Activated naive CD8-positive, alpha-beta T cell treated with anti-CD3 and anti-CD28 coated beads for 36 hours (primary cell): ENCODE results near the gene LIPC. TPM values are rescaled to one million over a fixed set of nuclear protein-coding genes. Genes with fewer than 3 reads are reported as not detected.

ENCODE experiments used
- DNase-seq: peaks from one replicate; pipeline ENCODE4 v3.0.0; 2021
- H3K27ac Mint-ChIP-seq: one replicate; pipeline ENCODE4 v1.8.0; 2022; ENCODE audit warnings: mild to moderate bottlenecking, moderate library complexity, mixed read lengths
- H3K27me3 Mint-ChIP-seq: one replicate; pipeline ENCODE4 v1.8.0; 2022; ENCODE audit warnings: mild to moderate bottlenecking, mixed read lengths
- H3K36me3 Mint-ChIP-seq: one replicate; pipeline ENCODE4 v1.8.0; 2021; ENCODE audit warnings: mild to moderate bottlenecking, mixed read lengths
- H3K4me1 Mint-ChIP-seq: one replicate; pipeline ENCODE4 v1.8.0; 2021; ENCODE audit warnings: mixed read lengths
- H3K4me3 Mint-ChIP-seq: one replicate; pipeline ENCODE4 v1.8.0; 2022; ENCODE audit warnings: mild to moderate bottlenecking, moderate library complexity, mixed read lengths
- H3K9me3 Mint-ChIP-seq: one replicate; pipeline ENCODE4 v1.8.0; 2022; ENCODE audit warnings: mixed read lengths
- total RNA-seq, 2 experiments: library from RNA; stranded (reverse); gene quantifications; one replicate each; pipeline ENCODE4 v1.2.3, GENCODE V29; 2021

LIPC gene
- total RNA-seq, 2 experiments from 2014 or later, result 1.5 to 1.8 TPM

DNA sequence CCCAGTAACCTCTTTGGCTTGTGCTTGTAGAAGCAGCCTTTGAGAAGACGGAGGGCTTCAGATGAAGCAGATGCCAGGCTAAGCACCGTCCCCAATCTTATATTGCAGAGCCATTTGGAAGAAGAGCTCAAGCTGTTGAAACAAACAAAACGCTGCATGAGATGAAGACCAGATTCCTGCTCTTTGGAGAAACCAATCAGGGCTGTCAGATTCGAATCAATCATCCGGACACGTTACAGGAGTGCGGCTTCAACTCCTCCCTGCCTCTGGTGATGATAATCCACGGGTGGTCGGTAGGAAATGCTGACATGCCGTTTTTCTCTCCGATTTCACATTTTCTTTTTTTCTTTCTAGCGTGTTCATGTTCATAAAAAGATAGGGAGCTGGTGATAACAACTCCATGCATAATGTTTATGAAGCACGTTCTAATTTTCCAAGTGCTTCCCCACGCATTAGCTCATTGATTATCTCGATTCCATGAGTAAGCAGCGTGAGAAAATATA lies 106.5 kb downstream of the LIPC start:
- Mint-ChIP-seq H3K4me1 (peaks cover 3% of the 10 kb centered on the region), H3K27ac (no peak overlapping the region), H3K4me3 (no peak overlapping the region), H3K36me3 (peaks cover 2% of the 10 kb centered on the region), H3K27me3 (no peaks in the 10 kb centered on the region), H3K9me3 (no peaks in the 10 kb centered on the region)
- no peak for DNase-seq

- H3K4me1 Mint-ChIP-seq, result peaks cover 2% of the 10 kb centered on the region
- DNase-seq, result no peak
- peaks cover 2% of the 10 kb centered on the region for H3K36me3 Mint-ChIP-seq
- H3K27ac Mint-ChIP-seq, result no peak overlapping the region
- H3K4me3 Mint-ChIP-seq, result no peak overlapping the region
- H3K27me3 Mint-ChIP-seq, result no peaks in the 10 kb centered on the region
- no peaks in the 10 kb centered on the region for H3K9me3 Mint-ChIP-seq
These were observed 107.1 kb downstream of the LIPC start for GRCh38 chr15:58538901-58539300.

DNA sequence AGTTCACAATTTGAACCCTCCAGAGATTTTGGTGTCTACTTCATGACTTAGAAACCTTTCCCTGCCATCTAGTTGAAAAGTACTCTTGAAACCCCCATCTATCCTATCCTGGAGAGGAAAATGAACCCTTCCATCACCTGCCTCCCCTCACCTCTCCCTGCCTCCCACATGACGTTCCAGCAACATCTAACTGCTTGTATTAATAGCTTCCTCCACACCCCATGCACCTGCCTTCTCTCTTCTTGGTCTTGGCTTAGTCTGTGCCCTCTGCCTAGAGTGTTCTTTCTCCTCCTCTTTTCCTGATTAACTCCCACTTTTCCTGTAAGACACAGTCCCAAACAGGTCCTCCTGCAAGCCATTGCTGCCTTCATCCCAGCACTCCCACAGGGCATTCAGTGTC lies 107.8 kb downstream of the LIPC start:
- Mint-ChIP-seq H3K4me1 (peaks cover under 1% of the 10 kb centered on the region), H3K27me3 (no peaks in the 10 kb centered on the region), H3K36me3 (peaks cover 2% of the 10 kb centered on the region), H3K27ac (no peak overlapping the region), H3K9me3 (no peaks in the 10 kb centered on the region), H3K4me3 (no peak overlapping the region)
- no peak for DNase-seq

GRCh38 chr15:58541410-58542087 lies 109.8 kb downstream of the LIPC start:
- DNase-seq, result no peak
- Mint-ChIP-seq H3K4me3 (no peak overlapping the region), H3K36me3 (peaks cover 4% of the 10 kb centered on the region), H3K27me3 (no peaks in the 10 kb centered on the region), H3K4me1 (peaks cover 14% of the 10 kb centered on the region), H3K9me3 (no peaks in the 10 kb centered on the region), H3K27ac (no peak overlapping the region)

DNA sequence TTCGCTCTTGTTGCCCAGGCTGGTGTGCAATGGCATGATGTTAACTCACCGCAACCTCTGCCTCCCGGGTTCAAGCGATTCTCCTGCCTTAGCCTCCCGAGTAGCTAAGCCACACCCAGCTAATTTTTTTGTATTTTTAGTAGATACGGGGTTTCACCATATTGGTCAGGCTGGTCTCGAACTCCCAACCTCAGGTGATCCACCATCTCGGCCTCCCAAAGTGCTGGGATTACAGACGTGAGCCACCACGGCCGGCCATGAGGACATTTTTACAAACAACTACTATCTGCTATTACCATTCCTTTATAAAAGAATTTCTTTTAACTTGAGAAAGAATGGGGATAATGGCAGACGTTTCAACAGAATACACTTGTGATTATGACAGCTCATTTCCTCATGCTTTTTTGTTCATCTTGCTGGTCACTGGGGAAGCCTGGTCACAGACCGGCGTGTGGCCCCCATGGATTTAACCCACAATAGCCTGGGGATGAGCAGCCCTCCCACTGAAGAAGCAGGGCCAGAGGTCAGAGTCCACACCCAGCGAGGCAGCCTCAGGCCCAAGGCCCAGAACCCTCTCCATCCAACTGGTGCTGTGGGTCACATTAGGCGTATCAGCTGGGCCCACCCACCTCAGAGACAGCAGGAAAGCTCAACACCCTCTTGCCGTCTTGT lies 112.0 kb downstream of the LIPC start:
- no peaks in the 10 kb centered on the region for H3K27me3 Mint-ChIP-seq
- no peak for DNase-seq
- H3K4me1 Mint-ChIP-seq, result peaks cover 14% of the 10 kb centered on the region
- H3K36me3 Mint-ChIP-seq, result peaks cover 4% of the 10 kb centered on the region
- no peak overlapping the region for H3K27ac Mint-ChIP-seq
- no peaks in the 10 kb centered on the region for H3K9me3 Mint-ChIP-seq
- no peak overlapping the region for H3K4me3 Mint-ChIP-seq

DNA sequence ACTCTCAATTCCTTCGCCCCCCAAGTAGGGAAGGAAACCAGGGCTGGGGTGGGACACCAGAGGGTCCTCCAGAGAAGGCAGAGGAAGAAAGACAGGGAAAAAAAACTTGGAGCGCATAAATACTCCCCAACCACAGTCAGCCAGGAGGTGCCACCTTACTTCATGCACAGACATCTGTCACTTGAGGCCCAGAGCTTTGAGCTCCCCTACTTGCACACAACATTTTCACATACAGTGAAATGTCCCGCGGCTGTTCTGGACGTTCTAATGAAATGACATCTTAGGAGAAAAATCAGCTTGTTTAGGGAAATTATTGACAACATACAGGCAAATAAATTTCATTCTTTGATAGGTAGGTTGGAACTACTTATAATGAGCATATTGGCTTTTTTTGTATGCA lies 113.0 kb downstream of the LIPC start:
- Mint-ChIP-seq H3K4me3 (no peak overlapping the region), H3K36me3 (peaks cover 4% of the 10 kb centered on the region), H3K27ac (peak overlapping the region; percentile 91)

GRCh38 chr15:58545307-58546065 lies 113.7 kb downstream of the LIPC start:
- no peaks in the 10 kb centered on the region for H3K9me3 Mint-ChIP-seq
- H3K36me3 Mint-ChIP-seq, result peaks cover 4% of the 10 kb centered on the region
- H3K27me3 Mint-ChIP-seq, result no peaks in the 10 kb centered on the region
- H3K4me1 Mint-ChIP-seq, result peaks cover 17% of the 10 kb centered on the region
- peak overlapping the region; percentile 91 for H3K27ac Mint-ChIP-seq
- H3K4me3 Mint-ChIP-seq, result no peak overlapping the region
- DNase-seq, result peak; percentile 66

More for the DNA sequence above, 113.0 kb downstream of the LIPC start:
- Mint-ChIP-seq H3K4me1 (peaks cover 14% of the 10 kb centered on the region), H3K27me3 (no peaks in the 10 kb centered on the region), H3K9me3 (no peaks in the 10 kb centered on the region)
- DNase-seq, result no peak

DNA sequence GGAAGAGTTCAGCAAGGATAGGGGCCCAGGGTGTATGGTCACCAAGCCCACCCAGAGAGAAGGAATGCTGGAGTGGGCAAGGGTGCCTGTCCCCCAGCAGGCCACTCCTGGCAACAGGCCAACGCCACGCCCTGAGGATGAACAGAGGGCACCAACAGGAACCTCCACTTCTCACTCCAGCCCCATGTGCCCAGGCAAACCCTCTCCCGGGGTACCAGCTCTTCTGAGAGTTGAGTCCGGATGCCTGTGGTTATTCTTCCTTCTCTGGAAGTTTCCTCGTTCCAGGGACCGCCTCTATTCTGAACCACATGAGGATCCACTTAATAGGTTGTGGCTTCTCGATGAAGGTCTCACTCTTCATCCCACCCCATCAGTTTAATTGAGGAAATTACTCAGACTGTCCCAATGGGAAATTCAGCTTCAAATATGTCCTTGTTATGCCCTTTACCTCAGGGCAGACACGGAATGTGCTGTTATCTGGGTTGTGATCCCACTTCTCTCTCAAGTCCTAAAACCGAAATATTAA lies 114.3 kb downstream of the LIPC start:
- peaks cover 22% of the 10 kb centered on the region for H3K4me1 Mint-ChIP-seq
- no peaks in the 10 kb centered on the region for H3K27me3 Mint-ChIP-seq
- peaks cover 4% of the 10 kb centered on the region for H3K36me3 Mint-ChIP-seq

GRCh38 chr15:58546635-58547627 lies 115.1 kb downstream of the LIPC start:
- H3K4me1 Mint-ChIP-seq, result peaks cover 30% of the 10 kb centered on the region
- H3K36me3 Mint-ChIP-seq, result peaks cover 4% of the 10 kb centered on the region
- no peaks in the 10 kb centered on the region for H3K27me3 Mint-ChIP-seq
- peak overlapping the region; percentile 91 for H3K27ac Mint-ChIP-seq
- no peak for DNase-seq
- H3K4me3 Mint-ChIP-seq, result no peak overlapping the region
- peaks cover 2% of the 10 kb centered on the region for H3K9me3 Mint-ChIP-seq

More for the DNA sequence above, 114.3 kb downstream of the LIPC start:
- no peak overlapping the region for H3K4me3 Mint-ChIP-seq
- H3K27ac Mint-ChIP-seq, result peak overlapping the region; percentile 91
- no peak for DNase-seq
- peaks cover 2% of the 10 kb centered on the region for H3K9me3 Mint-ChIP-seq

DNA sequence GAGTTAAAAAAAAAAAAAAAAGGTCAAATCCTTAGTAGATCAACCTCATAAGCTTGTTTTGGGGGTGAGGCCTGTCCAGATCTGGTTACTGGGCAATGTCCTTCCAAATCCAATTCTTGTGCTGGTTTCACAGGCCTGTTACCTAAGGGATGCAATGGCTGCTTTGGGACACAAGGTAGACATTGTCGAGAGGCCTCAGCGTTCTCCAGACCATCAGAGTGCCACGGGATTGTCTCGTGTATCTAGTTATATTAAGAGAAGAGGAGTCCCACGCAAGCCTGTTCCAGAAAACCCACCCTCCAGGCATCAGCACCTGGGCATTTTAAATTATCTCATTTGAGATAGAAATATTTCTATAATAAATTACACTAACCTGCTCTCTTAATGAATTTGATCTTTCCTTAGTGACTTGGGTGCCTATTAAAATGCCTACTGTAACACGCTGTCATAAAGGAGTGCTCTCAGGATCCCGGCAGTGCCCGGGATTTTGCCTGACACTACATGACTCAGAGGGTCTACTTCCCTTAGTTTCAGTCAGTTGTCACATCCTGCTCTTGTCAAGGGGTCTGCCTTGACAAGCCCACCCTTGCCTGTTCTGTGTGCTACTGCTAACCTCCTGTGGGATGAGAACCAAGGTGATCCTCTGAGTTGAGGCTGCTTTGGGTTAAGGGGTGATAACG lies 116.0 kb downstream of the LIPC start:
- Mint-ChIP-seq H3K36me3 (peaks cover 4% of the 10 kb centered on the region), H3K4me3 (no peak overlapping the region), H3K27me3 (no peaks in the 10 kb centered on the region), H3K9me3 (peaks cover 2% of the 10 kb centered on the region), H3K4me1 (peaks cover 33% of the 10 kb centered on the region), H3K27ac (no peak overlapping the region)
- DNase-seq, result no peak

GRCh38 chr15:58548308-58549012 lies 116.7 kb downstream of the LIPC start:
- Mint-ChIP-seq H3K9me3 (peaks cover 2% of the 10 kb centered on the region), H3K27me3 (no peaks in the 10 kb centered on the region), H3K36me3 (peaks cover 4% of the 10 kb centered on the region), H3K27ac (no peak overlapping the region), H3K4me1 (peaks cover 33% of the 10 kb centered on the region), H3K4me3 (no peak overlapping the region)
- DNase-seq, result no peak

DNA sequence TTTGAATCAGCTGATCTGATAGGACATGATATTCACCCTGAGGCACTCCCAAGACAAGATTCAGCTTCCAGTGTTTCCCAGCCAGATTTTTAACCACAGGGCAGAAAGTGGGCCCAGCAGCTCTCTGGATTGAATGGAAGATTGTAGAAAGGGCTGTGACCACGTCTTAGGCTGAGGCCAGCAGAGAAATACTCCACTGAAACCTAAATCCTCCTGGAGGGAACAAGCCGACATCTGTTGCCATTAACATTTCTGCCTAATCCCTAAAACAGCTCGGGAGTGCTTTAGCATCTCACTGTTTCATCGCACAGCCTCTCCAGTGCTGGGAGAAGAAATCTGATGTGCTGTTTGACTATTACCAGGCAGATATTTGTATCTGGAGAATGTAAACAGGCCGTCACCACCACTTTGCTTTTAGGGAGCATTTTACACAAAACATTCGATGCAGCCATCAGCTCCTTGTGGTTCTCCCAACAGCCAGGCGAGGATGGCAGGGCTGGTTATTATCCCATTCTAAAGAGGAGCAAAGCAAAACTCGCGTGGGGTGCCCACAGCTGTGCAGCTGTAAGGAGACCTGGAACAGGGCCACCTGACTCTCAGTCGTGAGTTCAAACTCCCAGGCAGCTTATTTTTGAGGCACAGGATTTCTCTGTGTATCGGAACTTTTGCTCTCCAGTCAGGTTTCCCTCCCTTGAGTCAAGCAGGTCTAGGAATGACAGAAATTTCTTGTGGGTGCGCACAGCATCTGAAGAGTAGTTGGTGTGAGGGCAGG lies 117.4 kb downstream of the LIPC start:
- Mint-ChIP-seq H3K4me3 (no peak overlapping the region), H3K27ac (no peak overlapping the region), H3K9me3 (peaks cover 2% of the 10 kb centered on the region), H3K27me3 (no peaks in the 10 kb centered on the region), H3K4me1 (peaks cover 33% of the 10 kb centered on the region), H3K36me3 (peaks cover 4% of the 10 kb centered on the region)
- no peak for DNase-seq

DNA sequence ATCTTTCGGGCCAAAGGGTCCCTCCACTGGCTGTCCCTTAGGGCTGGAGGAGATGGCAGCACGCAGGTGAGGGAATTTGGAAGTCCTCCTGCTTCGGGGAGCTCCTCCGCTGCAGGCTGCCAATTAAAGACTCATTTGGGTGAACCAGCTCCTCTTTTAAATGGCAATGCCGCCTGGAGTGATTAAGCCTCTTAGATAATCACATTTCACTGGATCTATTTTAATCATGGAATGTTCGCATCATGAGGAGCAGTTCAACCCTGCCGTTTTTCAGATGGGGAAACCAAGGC lies 117.9 kb downstream of the LIPC start:
- Mint-ChIP-seq H3K4me3 (no peak overlapping the region), H3K9me3 (peaks cover 2% of the 10 kb centered on the region), H3K27ac (no peak overlapping the region), H3K36me3 (peaks cover 4% of the 10 kb centered on the region), H3K27me3 (no peaks in the 10 kb centered on the region), H3K4me1 (peaks cover 31% of the 10 kb centered on the region)
- DNase-seq, result no peak
